OCI-LY3 (cell line): ENCODE measurements around the gene PADI2.

Experiments used
- H2AFZ ChIP-seq: fragments of 200-600, 300-600 bp; shearing (Covaris generic); 2 replicates; pipeline ENCODE4 v1.6.0; 2014; ENCODE audit warnings: antibody characterized with exemption, low read depth, low read length
- H3K27ac ChIP-seq: fragments of 200-600, 300-600 bp; sonication (generic); 2 replicates; pipeline ENCODE4 v1.5.1; 2014; ENCODE audit warnings: mild to moderate bottlenecking, low read length, moderate library complexity, mixed read lengths
- H3K27me3 ChIP-seq: fragments of 200-600, 300-600 bp; sonication (generic); 2 replicates; pipeline ENCODE4 v1.6.1; 2014; ENCODE audit warnings: low read depth, low read length, mixed read lengths
- H3K36me3 ChIP-seq: fragments of 200-600, 300-600 bp; sonication (generic); replicated peaks from 2 replicates; pipeline ENCODE3; 2014; ENCODE audit warnings: low read depth, low read length, mixed read lengths
- H3K4me1 ChIP-seq: fragments of 300-600, 200-600 bp; sonication (generic); 2 replicates; pipeline ENCODE4 v1.6.1; 2014; ENCODE audit warnings: low read length, mixed read lengths
- H3K4me2 ChIP-seq: fragments of 200-600, 300-600 bp; sonication (generic); 2 replicates; pipeline ENCODE4 v1.6.1; 2014; ENCODE audit warnings: low read length, mixed read lengths
- H3K4me3 ChIP-seq: fragments of 300-600, 200-600 bp; sonication (generic); 2 replicates; pipeline ENCODE4 v1.5.1; 2014; ENCODE audit warnings: antibody characterized with exemption, mild to moderate bottlenecking, low read length, moderate library complexity
- H3K79me2 ChIP-seq: fragments of 300-600, 200-600 bp; shearing (Covaris generic); 2 replicates; pipeline ENCODE4 v1.6.1; 2014; ENCODE audit warnings: mild to moderate bottlenecking, low read length, mixed read lengths
- H3K9ac ChIP-seq: fragments of 300-600, 200-600 bp; shearing (Covaris generic); 2 replicates; pipeline ENCODE4 v1.6.0; 2014; ENCODE audit warnings: mild to moderate bottlenecking, low read length, moderate library complexity
- H3K9me3 ChIP-seq: fragments of 200-600, 300-600 bp; shearing (Covaris generic); 2 replicates; pipeline ENCODE4 v1.6.1; 2014; ENCODE audit warnings: low read length, mixed read lengths; ENCODE audit not compliant: insufficient read depth
- H4K20me1 ChIP-seq: fragments of 200-600, 300-600 bp; sonication (generic); 2 replicates; pipeline ENCODE4 v1.6.1; 2016; ENCODE audit warnings: low read length, mixed read lengths; ENCODE audit not compliant: insufficient read depth
- EZH2phosphoT487 ChIP-seq: fragments of 200-600 bp; shearing (Covaris generic); IDR thresholded peaks from 2 replicates; pipeline ENCODE4 v1.6.1; 2018; ENCODE audit warnings: antibody characterized with exemption, mixed run types, low read depth
- TF ChIP-seq, protein P1 (sequence below): fragments of 200-600, 300-600 bp; sonication (generic); IDR thresholded peaks from 2 replicates; pipeline ENCODE4 v1.5.1; 2014; ENCODE audit warnings: antibody characterized with exemption, low read length, low read depth

PADI2 gene

DNA sequence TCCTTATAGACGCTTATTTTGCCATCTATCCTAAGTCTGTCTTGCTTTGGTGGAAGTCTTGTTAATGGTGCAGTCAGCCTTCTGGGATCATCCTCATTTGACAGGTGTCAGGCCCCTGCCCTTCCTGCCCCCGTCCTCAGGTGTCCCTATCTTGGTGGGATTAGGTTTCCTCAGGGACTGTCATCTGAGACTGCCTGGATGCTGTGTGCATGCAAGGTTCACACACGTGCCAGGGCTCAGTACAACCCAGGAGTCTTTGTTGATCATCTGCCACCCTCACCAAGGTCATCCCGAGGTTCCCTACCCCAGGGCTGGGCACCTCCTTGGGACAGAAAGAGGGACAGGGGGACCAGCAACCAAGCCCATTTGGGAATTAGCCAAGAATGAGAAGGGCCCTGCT is 18.0 kb downstream of the PADI2 start:
- no peaks in the 10 kb centered on the region for H3K27me3 ChIP-seq

DNA sequence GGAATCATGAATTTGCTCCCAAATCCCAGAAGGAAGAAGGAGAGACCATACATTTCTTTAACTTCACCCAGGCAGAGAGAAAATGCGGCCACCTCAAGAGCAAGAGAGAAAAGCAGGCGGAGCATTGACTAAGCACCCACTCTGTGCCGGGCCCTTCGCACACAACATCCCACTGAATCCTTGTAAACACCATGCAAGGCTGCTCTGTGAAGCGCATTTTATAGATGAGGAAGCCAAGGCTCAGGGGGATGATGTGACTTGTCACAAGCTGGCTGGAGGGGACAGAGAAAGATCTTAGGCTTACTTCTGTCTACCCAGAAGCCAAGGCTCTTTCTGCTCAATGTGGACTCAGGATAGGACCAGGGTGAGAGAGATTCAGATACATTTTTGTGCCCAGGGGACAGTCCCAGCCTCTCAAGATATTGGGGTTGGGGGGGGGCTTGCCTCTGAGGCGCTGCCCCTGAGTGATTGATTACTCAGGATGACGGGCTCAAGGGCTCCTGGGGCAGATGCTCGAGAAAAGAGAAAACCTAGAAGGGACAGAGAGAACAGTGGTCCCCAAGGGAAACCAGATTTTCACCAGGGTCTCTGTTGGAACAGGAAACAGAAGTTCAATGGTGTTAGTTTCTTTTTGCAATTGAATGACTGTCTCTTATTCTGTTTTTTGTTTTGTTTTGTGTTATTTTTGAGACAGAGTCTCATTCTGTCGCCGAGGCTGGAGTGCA is 19.5 kb downstream of the PADI2 start:
- no peak for TF ChIP-seq EZH2phosphoT487
- TF ChIP-seq, protein P1, sequence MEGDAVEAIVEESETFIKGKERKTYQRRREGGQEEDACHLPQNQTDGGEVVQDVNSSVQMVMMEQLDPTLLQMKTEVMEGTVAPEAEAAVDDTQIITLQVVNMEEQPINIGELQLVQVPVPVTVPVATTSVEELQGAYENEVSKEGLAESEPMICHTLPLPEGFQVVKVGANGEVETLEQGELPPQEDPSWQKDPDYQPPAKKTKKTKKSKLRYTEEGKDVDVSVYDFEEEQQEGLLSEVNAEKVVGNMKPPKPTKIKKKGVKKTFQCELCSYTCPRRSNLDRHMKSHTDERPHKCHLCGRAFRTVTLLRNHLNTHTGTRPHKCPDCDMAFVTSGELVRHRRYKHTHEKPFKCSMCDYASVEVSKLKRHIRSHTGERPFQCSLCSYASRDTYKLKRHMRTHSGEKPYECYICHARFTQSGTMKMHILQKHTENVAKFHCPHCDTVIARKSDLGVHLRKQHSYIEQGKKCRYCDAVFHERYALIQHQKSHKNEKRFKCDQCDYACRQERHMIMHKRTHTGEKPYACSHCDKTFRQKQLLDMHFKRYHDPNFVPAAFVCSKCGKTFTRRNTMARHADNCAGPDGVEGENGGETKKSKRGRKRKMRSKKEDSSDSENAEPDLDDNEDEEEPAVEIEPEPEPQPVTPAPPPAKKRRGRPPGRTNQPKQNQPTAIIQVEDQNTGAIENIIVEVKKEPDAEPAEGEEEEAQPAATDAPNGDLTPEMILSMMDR, result no peak
- no peaks in the 10 kb centered on the region for H4K20me1 ChIP-seq

More for the DNA sequence above, 18.0 kb downstream of the PADI2 start:
- TF ChIP-seq, protein P1, result no peak
- no peak for TF ChIP-seq EZH2phosphoT487
- H2AFZ ChIP-seq, result no peak overlapping the region
- H4K20me1 ChIP-seq, result no peaks in the 10 kb centered on the region
- H3K9ac ChIP-seq, result no peak overlapping the region
- H3K27ac ChIP-seq, result no peak overlapping the region
- H3K4me1 ChIP-seq, result no peaks in the 10 kb centered on the region
- no peaks in the 10 kb centered on the region for H3K9me3 ChIP-seq
- H3K36me3 ChIP-seq, result no peaks in the 10 kb centered on the region
- no peak overlapping the region for H3K4me2 ChIP-seq
- no peak overlapping the region for H3K4me3 ChIP-seq
- no peaks in the 10 kb centered on the region for H3K79me2 ChIP-seq

DNA sequence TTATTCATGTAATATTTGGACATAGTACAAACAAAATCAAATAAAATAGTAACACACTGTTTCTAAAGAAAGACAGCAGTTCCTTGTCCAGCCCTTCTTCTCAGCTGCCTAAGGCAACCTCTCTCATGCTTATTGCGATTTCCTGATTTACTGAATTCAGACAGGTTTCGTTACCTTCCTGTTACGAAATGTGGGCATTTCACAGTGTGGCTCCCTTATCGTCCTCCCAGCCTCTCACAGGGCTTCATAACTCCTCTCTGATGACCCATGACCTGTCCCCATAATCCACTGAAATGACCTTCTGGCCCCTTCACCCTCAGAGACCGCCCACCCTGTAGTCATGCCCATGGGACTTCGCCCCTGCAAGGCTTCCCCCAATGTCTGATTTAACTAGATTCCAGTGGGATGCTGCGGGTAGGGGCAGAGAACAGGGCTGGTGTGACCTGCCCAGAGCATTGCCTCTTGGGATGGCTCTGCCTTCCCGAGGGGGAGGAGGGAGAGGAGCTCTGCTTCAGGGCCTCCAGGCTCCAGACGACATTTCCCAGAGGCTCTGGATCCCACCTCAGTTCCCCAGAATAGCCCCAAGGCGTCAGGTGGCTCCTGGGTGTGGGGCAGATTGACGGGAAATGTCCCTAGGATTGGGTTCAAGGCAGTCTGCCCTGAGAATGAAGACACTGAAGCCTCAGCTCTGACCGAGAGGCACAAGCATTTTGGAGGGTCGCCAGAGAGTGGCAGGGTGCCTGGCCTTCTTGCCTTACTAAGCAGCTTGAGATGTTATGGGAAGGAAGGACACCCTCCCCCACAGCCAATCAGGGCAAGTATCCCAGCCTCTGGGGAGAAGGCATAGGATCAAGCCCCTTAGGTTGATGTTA is 20.6 kb downstream of the PADI2 start:
- H3K36me3 ChIP-seq, result no peaks in the 10 kb centered on the region
- H3K9me3 ChIP-seq, result no peaks in the 10 kb centered on the region
- H4K20me1 ChIP-seq, result no peaks in the 10 kb centered on the region
- peaks cover 8% of the 10 kb centered on the region for H3K4me1 ChIP-seq
- H3K9ac ChIP-seq, result no peak overlapping the region
- no peak overlapping the region for H2AFZ ChIP-seq
- H3K79me2 ChIP-seq, result no peaks in the 10 kb centered on the region
- H3K4me3 ChIP-seq, result no peak overlapping the region
- no peaks in the 10 kb centered on the region for H3K27me3 ChIP-seq
- no peak for TF ChIP-seq EZH2phosphoT487
- TF ChIP-seq, protein P1, result no peak
- no peak overlapping the region for H3K4me2 ChIP-seq
- H3K27ac ChIP-seq, result no peak overlapping the region

More for the DNA sequence above, 19.5 kb downstream of the PADI2 start:
- no peaks in the 10 kb centered on the region for H3K9me3 ChIP-seq
- no peak overlapping the region for H3K27ac ChIP-seq
- no peaks in the 10 kb centered on the region for H3K27me3 ChIP-seq
- no peaks in the 10 kb centered on the region for H3K79me2 ChIP-seq
- H3K4me2 ChIP-seq, result no peak overlapping the region
- no peak overlapping the region for H3K4me3 ChIP-seq
- no peaks in the 10 kb centered on the region for H3K36me3 ChIP-seq
- H3K4me1 ChIP-seq, result peaks cover 4% of the 10 kb centered on the region
- no peak overlapping the region for H3K9ac ChIP-seq
- H2AFZ ChIP-seq, result no peak overlapping the region

DNA sequence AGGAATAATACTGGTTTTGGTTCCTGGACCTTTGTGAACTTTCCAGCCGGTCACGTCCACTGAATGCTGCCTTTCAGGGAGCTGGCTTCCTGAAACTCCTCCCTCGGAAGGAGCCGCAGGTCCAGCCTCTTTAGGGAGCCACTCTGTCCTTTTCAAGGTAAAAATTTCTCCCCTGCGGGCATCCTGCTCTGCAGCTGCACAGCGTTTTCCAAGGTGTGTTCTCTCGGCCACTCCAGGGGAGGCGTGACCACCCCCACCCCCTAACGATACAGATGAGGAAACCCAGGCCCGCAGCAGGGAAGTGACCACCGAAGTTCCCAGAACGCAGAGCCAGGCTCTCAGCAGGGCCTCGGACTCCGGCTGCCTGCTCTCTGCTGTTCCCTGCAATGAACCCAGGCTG is 21.5 kb downstream of the PADI2 start:
- no peak overlapping the region for H3K9ac ChIP-seq
- no peaks in the 10 kb centered on the region for H3K9me3 ChIP-seq
- no peak overlapping the region for H2AFZ ChIP-seq
- H3K27me3 ChIP-seq, result no peaks in the 10 kb centered on the region
- H3K36me3 ChIP-seq, result no peaks in the 10 kb centered on the region
- TF ChIP-seq EZH2phosphoT487, result no peak
- TF ChIP-seq, protein P1, result no peak
- H3K4me2 ChIP-seq, result no peak overlapping the region
- peaks cover 8% of the 10 kb centered on the region for H3K4me1 ChIP-seq
- H4K20me1 ChIP-seq, result no peaks in the 10 kb centered on the region
- H3K27ac ChIP-seq, result no peak overlapping the region
- H3K79me2 ChIP-seq, result no peaks in the 10 kb centered on the region
- no peak overlapping the region for H3K4me3 ChIP-seq
